Stimulated activated CD8-positive, alpha-beta memory T cell treated with anti-CD3 and anti-CD28 coated beads, Interleukin-7, amount 100 ng/mL, for 48 hours (primary cell): ENCODE measurements around the gene FAAP20.

Experiments
- DNase-seq, 2 donors: peaks; one replicate each; pipeline ENCODE4 v3.0.0-alpha.2; 2020; ENCODE audit warnings: low read depth in 1 of 2; ENCODE audit errors: extremely low read depth in 1 of 2

FAAP20 gene

DNA sequence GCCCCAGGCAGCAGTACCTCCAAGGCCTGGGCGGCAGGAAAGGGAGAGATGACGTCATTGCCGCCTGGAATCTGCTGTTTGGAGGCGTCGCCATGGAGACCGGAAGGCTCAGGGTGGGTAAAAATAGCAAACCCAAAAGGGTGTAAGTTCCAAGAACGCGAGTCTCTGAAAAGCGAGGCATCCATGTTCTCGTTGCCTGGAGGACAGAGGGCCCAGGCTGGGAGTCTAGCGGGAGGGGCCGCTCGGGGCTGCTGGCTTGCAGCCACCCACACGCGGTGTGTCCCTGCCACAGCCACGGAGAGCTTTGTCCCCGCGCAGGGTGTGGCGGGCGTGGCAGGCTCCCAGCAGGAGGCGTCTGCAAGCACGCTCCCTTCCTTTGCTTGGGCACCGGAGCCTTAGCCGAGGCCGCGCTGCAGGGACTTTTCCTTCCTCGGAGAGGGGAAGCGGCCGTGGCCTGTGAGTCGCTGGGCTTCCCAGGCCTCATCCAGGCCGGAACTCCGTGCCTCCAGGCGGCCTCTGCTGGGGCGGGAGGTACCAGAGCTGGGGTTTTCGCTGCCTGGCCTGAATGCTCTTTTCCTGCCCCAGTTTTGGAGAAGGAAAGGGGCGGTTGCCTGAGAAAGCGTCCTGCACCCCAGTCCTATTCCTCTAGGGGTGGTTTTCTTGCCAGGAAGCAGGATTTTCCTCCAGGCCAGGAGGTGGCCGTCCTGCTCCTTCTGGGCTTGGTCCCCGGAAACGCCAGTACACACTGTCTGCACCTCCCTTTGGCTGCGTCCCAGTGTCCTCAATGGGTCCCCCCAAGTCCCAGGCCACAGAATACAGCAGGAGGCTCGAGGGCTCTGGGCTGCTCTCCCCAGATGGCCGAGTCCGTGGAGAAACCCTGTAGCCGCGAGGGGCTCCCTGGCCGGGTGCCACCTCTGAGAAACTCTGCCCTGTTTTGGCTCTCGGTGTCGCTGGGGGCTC, 18.2 kb upstream of the FAAP20 start:
- DNase-seq, result no peak

DNA sequence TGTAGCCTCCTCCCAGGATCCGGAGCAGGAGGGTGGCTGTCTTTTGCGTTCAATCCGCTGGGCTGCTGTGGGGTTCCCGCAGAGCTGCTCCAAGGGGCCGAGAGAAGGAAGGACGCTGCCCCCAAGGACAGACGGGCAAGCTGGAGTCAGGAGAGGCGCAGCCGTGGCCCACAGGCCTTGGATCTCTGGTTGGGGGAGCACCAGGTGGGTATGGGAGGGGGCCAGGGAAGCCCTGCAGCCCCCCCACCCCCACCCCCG, 17.6 kb upstream of the FAAP20 start:
- DNase-seq, result no peak

DNA sequence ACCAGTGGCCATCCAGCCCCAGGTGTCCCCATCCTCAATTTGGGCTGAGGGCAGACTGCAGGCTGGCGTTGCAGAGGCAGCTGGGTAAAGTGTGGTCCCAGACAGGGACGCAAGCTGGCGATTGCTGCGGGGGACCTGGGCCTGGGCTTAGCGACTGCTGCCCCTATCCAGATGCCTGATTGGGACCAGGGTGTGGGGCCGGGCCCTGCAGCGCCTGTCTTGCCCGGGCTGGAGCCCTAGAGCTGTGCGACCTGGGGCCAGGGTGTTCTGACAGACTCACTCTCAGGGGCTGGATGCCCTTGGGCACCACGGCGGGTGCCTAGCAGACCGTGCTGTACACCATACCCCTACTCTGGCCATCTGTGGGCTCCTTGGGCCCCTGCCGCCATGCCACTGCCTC, 16.2 kb upstream of the FAAP20 start:
- no peak for DNase-seq

DNA sequence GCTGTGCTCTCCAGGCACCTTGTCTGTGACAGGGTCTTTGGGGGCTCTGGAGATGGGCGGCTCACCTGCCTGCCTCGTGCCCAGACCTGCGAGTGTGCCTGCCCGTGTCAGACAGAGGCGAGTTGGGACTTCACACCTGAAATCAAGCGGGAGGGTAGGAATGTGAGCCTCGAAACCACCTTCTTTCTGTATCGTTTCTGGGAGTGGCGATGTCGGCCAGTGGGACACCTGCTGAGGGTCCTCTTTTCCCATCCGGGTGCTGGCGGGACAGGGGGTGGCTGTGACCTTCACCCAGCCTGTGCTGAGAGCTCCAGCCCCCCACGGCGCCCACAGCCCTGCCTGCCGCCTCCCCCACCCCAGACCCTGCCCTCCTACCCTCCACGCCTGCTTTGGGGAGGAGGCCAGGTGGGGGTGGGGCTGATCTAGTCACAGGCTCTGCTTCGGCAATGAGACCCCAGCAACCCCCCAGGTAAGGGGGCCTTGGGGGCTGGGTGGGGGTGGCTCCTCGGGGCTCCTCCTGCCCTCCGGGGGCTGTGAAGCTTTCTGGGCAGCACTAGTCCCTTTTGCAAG, 15.6 kb upstream of the FAAP20 start:
- no peak for DNase-seq

DNA sequence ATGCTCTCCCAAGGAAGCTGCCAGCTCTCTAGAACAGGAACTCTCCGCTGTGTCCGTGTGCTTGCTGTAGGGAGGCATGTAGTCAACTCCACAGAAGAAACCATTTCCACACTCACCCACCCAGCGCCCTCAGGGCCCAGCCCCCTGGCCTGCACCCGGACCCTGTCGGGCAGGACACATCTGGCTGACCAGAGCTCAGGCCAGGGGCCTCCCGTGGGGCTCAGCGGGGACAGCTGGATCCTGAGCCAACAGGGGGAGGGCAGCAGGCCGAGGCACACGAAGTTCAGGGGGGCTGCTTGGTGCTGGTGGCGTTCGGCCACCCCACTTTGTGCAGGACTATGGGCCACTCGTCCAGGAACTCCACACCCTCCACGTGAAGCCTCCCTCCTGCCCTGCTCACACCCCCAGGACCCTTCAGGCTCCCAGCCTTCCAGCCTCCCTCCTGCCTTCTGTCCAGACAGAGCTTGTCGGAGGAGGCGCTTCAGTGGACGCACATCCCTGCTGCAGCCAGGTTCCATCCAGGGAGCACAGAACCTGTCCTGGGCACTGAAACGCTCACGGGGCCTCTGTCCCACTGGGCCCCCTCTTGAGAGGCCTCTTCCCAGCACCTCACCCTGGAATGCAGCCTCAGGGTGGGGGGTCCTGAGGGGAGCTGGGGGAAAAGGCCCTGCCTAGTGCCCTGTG, 15.0 kb upstream of the FAAP20 start:
- DNase-seq, result no peak

DNA sequence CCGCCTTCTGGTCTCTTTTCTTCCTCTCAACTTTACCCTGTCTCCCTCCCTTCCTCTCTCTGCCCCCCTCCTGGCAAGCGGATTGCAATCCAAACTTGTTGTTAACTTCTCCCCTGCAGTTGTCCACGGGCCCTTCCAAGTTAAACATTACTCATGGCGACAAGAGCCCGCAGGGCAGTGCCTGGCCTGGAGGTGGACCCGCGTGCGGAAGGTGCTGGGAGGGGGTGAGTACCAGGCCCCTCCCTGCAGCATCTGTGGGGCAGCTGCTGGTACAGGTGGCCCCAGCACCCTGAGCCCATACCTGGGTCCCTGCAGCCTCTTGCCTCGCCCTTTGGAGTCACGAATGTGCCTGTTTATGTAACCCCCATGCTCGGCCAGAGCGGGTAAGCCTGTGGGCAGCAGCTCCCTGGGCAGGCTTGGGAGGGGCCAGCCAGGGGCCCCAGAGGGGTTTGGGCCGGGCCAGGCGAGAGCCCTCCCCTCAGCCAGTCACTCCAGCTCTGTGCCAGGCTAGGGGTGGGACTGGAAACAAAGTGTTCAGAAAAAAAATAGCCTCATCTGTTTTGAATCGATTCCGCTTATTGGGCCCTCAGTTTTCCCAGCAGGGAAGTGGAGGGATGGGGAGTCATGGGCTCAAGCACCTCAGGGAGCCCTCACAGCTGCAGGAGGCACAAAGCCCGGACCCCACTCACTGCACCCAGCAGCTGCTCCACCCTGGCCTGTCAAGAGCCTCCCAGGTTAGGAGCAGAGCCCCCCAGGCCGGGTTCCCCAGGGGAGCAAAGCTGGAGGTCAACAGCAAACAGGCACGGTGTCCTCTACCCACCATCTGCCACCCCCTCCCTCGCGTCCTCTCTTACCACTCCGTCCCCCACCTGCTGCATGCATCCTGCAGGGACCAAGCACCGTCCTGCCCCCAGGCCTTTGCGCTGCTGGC, 14.0 kb upstream of the FAAP20 start:
- no peak for DNase-seq

GRCh38 chr1:2206813-2207487, 12.4 kb upstream of the FAAP20 start:
- no peak for DNase-seq

GRCh38 chr1:2205191-2205952, 10.8 kb upstream of the FAAP20 start:
- DNase-seq, result peak; percentile 75 to 90

- DNase-seq, result no peak
Observed at GRCh38 chr1:2204415-2205190, 10.0 kb upstream of the FAAP20 start.

- no peak for DNase-seq
Observed at GRCh38 chr1:2203671-2204414, 9.3 kb upstream of the FAAP20 start.

- no peak for DNase-seq
Observed at GRCh38 chr1:2202843-2203601, 8.4 kb upstream of the FAAP20 start.

DNA sequence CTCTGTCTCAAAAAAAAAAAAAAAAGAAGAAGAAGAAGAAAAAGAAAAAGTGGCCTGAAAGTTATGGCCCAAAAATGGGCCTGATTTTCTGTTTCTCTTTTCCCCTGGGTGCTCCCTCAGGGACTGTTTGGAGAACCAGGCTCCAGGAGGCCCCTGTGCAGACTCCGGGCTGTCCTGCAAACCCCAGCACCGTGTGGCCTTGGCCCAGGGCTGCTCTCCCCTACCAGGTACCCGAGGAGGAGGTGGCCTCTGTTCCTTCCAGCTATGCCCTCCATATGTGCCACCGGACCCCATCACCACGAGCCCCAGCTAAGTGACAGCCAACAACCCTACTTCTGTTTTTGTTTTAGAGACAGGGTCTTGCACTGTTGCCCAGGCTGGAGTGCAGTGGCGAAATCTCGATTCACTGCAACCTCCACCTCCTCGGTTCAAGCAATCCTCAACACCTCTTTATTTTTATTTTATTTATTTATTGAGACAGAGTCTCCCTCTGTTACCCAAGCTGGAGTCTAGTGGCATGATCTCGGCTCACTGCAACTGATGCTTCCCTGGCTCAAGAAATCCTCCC, 7.5 kb upstream of the FAAP20 start:
- no peak for DNase-seq

- DNase-seq, result no peak
Observed at GRCh38 chr1:2201062-2201461, 6.5 kb upstream of the FAAP20 start.

- no peak for DNase-seq
Observed at GRCh38 chr1:2200308-2200943, 5.9 kb upstream of the FAAP20 start.

GRCh38 chr1:2199042-2199810, 4.7 kb upstream of the FAAP20 start:
- DNase-seq, result peak; percentile 69 to 85

DNA sequence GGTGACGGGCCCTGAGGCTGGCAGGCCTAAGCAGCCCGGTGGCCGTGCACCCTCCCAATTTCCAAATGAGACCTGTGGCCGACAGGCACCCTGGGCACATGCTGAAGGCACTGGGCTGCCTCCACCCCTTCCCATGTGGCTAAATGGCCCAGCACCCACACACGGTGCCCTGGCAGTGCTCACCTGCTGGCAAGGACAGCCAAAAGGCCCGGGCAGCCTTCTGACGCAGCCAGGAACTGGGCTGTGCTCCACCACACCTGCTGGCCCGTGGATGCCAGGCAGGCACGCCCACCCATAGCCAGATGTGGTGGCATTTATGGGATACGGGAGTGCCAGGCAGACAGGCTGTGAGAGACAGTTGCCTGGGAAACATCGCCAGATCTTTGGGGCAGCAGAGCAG, 4.0 kb upstream of the FAAP20 start:
- no peak for DNase-seq
